DLD1 (cell line): Measurements from ENCODE around the gene CDK9.

Experiments used
- in situ Hi-C: cut with HindIII; loops from 2 replicates; pipeline ENCODE4 v1.10.0; 2017; ENCODE audit warnings: low sequenced_read_pairs

Gene CDK9

DNA sequence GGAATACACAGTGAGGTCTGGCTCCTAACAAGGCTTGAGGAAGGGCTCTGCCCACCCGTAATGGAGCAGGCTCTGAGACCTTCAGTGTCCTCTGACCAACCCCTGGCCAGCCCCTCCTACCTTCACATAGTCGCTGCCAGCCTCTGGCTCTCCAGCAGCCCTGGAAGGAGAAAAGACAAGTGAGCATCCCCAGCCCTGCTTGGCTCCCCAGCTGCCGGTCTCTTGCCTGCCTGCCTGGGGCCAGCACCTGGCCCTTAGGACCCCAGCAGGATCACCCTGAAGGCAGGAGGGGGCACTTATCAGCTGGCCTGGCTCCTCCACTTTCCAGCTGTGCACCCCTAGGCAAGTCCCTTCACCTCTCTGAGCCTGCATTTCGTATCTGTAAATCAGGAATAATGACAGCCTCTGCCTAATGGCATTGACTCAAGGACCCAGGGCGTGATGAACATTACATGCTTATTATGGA, 24.3 kb upstream of the CDK9 start:
- in situ Hi-C loops = loop anchor here (10.0 kb wide), 1 partner anchor 103 kb away; no protein-coding TSS in a partner anchor

DNA sequence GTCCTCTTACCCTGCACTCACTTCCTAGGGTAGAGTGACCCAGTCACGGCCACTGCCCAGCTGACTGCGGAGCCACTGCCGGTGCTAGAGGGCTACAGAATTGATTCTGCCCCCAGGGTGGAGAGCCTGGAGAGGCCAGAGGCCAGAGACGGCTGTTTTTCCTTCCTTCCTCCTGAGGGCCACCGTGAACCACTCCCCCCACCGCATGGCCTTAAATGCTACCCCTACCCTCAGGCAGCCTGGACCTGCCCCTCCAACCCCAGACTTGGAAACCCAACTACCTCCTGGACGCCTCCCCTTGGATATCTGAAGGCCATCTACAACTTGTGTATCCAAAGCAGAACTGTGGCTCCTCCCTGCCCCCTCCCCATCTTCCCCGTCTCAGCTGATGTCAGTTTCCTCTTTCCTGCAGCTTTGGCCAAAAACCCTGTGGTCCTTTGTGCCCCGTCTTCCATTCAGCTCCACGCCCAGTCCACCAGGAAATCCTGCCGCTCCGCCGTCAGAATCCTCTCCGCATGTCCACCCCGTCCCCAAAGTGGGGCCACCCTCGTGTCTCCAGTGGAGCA, 23.6 kb upstream of the CDK9 start:
- in situ Hi-C loops = loop anchor here (10.0 kb wide), 1 partner anchor 103 kb away; no protein-coding TSS in a partner anchor

DNA sequence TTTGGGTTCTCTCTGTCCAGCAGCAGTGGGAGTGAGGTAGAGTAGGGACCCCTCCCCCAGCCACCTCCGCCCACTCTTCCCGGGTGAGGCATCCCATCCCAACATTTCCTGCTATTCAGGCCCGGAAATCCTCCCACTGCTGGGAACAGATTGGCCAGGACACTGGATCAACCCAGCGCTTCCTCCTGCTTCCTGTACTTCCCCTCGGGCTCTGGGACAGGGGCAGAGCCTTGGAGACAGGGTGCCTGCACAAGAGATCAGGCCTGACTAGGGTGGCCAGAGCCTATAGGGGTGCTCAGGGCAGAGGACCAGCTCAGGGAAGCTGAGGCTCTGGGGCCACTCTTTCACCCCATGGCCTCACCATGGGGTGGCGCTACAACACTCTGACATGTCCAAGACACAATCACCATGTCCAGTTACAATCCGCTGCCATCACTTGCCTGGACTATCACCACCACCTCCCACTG, 21.9 kb upstream of the CDK9 start:
- in situ Hi-C loops = loop anchor here (10.0 kb wide), 1 partner anchor 101 kb away; no protein-coding TSS in a partner anchor

DNA sequence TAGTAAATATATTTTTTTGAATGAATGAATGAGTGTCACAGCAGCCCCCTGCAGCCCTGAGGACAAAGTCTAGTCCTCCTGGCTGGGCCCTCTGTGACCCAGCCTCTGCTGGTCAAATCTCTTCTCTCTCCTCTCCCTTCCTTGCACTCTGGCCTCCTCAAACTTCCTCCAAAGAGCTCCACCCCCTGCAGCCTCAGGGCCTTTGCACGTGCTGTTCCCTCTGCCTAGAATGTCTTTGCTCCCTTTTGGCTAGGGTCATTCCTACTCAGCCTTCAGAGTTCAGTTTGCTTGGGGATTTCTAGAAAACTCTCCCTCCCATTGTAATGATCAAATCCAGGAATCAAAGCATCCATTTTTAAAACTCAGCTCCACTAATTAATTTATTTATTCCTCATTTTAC, 20.4 kb upstream of the CDK9 start:
- in situ Hi-C loops = loop anchor here (10.0 kb wide), 1 partner anchor 99 kb away; no protein-coding TSS in a partner anchor

DNA sequence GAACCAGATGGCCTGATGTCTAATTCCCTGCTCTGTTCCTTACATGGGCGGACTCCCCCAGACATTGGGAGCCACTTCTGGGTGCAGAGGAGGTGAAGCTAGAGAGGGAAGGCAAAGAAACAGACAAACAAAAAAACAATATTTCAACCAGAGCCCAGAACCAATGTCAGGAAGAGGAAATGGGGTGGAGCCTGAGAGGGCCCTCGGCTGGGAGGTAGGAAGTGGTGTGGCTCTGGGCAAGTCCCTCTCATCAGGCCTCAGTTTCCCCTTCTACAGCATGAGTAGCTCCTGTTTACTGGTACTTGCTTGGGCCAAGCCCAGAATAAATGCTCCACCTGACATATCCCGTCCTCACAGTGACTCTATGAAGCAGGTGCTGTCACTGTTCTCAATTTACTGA, 18.4 kb upstream of the CDK9 start:
- in situ Hi-C loops = loop anchor here (10.0 kb wide), 1 partner anchor 97 kb away; no protein-coding TSS in a partner anchor

DNA sequence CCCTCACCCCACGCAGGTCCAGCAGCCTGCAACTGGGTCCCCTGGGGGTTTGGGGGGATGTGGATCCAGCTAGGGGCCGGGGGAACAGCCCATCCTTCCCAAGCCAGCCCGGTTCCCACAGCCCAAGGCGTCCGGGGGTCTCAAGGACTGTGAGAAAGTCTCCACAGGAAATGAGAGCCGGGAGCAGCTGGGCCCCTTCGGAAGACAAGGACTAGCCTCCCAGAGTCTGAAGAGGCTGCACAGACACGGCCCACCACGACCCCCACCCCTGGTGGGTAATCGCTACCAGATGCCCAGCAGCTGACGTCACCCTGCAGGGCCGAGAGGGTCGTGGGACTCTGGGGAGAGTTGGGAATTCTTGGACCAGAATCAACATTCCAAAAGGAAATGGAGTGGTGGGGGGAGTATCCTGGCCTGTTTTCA, 17.9 kb upstream of the CDK9 start:
- in situ Hi-C loops = loop anchor here (10.0 kb wide), 1 partner anchor 97 kb away; no protein-coding TSS in a partner anchor

DNA sequence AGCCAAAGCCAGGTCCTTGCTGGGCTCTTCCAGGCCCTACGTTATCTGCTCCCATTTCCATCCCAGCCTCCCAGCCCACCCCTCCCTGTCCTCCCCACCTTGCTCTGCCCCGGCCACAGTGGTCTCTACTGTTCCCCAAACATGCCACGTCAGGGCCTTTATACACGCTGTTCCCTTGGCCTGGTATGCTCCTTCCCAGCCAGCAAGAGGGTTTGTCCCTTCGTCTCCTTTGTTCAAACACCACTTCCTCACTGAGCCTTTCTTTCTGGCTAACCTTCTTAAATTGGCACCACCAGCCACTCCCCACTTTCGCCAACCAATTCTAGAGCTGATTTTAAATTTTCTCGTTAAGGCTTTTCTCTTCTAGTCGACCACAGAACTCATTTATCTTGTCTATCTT, 17.1 kb upstream of the CDK9 start:
- in situ Hi-C loops = loop anchor here (10.0 kb wide), 1 partner anchor 96 kb away; no protein-coding TSS in a partner anchor

DNA sequence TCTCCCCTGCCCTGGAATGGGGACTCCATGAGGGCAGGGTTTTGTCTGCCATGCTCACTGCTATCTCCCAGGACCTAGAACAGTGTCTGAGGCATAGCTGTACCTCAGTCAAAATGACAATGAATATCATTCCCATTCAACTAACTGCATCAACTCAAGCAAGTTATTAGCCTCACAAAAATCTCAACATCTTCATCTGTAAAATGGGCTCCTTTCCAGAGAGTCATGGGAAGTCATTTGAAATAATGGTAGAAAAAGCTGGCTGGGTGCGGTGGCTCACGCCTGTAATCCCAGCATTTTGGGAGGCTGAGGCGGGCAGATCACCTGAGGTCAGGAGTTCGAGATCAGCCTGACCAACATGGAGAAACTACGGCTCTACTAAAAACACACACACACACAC, 16.7 kb upstream of the CDK9 start:
- in situ Hi-C loops = loop anchor here (10.0 kb wide), 1 partner anchor 96 kb away; no protein-coding TSS in a partner anchor

DNA sequence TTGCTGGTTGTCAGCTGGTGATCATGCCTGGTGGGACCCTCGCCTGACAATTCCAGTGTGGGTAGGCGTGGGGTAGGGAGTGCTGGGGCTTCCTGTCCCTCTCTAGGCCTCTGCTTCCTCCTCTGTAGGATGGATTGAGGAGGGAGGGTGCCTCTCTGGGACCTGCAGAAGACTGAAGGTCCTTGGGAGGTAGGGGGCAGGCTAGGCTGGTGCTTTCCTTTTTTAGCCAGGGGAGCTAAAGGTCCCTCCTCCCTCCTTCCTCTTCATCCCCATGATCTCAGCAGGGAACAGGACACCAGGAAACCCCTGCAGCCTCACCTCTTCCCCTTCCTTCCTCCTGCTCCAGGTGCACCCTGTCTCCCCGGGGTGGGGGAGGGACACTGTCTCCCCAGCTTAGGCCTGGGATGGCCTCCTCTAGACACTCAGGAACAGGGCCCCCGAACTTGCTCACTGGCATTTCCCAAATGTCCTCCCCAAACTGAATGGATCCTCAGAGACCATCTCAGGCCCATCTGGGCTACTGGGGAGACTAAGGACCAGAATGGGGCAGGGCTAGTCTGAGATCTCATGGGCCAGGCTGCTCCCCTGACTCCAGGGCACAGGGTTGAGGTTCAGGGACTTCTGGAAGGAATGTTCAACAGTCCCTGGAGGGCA, 15.8 kb upstream of the CDK9 start:
- in situ Hi-C loops = loop anchor here (10.0 kb wide), 1 partner anchor 95 kb away; no protein-coding TSS in a partner anchor

DNA sequence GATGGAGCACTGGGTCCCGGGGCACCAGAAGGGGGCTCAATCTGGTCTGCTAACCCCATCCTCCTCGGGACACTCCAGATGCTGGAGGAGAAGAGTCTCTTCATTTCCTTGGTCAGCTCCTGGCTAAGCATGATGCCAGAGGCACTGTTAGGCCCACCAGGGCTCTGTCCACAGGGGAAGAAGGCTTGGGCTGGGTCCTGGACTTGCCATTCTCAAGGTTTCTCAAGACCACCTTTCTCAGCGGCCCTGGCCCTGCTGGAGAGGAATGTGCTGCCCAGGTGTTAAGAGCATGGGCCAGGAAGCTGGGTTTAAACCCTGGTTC, 15.3 kb upstream of the CDK9 start:
- in situ Hi-C loops = no loop called here

DNA sequence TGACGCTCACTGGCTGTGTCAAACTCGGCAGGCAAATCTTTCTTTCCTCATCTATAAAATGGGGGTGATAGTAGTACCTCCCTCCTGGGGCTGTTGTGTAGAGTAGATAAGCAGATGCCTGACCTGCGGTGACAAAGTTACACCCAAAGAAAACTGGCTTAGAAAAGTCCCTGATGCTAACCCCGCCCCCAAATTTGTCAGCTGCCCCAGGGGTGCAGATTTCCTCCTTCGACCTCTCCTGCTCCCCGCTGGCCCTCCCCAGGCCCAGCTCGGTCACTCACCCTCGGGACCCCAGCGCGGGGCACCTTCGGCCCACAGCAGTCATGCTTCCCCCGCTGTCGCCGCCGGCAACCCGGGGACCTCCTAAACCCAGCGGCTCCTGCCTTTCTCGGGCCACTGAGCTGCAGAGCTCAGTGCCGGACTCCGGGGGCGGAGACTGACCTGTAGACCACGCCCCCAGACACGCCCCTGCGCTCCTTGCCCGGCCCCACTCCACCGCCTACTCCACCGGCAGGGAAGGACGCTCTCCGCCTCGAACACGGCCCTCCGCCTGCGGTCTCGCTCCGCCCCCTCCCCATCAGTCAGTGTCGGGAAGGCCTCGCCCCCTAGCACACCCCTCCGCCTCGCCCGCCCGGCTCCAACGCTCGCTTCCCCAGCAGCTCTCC, 14.8 kb upstream of the CDK9 start:
- in situ Hi-C loops = no loop called here

DNA sequence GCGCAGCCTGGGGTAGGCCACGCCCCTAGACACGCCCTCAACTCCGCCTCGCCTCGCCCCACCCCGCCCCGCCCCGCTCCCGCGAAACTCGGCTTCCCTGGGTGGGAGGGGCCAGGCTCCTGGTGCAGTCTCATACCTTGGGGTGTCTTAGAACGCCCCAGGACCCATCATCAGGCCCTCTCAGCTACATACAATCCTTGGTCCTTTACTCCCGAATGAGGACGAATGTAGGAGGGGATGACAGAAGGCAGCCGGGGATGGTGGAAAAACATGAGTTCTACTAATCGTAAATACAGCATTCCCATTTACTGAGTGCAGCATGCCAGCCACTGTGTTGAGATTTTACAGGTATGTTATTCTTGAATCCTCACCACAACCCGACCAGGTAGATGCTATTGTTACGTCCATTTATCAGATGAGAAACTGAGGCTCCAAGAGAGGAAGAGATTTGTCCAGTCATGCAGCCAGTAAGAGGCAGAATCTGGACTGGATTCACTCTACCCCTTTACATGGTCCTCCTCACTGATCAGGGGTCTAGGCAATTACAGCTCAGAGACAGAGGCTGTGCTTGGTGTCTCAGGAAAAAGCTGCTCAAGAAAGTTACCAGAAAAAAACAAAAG, 14.2 kb upstream of the CDK9 start:
- in situ Hi-C loops = no loop called here

DNA sequence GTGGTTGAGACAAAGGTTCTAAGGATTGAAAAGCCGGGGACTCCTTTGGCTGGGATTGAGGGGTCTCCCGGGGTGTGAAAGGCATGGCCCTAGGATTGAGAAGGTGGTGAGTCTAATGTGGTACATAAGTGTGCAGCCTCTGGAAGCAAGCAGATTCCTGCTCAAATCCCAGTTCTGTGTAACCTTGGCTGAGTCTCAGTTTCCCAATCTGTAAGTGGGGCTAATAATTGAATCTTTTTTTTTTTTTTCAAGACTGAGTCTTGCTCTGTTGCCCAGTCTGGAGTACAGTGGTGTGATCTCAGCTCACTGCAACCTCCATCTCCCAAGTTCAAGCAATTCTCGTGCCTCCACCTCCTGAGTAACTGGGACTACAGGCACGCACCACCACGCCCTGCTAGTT, 13.2 kb upstream of the CDK9 start:
- in situ Hi-C loops = no loop called here

DNA sequence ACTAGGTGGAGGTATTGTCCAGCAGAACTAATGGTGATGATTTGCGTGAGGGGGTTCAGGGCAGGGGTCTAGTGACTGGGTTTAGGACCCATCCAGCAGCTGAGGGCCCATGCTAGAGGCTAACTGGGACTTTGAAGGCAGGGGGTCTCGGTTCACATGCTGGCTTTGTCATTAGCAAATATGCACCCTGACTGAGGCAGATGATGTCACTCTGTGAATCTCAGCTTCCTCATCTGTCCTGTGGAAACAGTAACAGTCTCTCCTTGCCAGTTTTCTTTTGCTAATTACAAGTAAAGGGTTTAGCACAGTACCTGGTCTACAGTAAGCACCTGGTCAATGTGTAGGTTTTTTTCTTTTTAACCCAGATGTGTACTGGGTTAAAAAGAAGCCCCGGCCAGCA, 12.6 kb upstream of the CDK9 start:
- in situ Hi-C loops = no loop called here

DNA sequence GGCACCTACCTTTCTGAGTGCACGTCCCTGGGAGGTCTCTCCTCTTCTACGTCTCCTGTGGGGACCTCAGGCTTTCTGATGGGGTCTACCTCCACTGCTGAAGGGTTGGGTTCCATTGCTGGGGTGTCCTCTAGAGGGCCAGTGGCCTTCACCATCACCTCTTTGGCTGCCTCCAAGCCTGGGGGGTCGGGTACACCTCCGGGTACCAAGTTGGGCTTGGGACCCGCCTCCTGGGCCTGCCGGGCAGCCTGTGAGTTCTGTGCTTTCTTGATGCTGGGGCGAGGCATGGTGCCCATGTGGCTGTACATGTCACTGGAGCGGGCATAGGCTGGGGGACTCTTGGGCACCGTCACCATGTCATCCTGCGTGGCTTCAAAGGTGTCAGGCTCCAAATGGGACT, 11.9 kb upstream of the CDK9 start:
- in situ Hi-C loops = no loop called here

DNA sequence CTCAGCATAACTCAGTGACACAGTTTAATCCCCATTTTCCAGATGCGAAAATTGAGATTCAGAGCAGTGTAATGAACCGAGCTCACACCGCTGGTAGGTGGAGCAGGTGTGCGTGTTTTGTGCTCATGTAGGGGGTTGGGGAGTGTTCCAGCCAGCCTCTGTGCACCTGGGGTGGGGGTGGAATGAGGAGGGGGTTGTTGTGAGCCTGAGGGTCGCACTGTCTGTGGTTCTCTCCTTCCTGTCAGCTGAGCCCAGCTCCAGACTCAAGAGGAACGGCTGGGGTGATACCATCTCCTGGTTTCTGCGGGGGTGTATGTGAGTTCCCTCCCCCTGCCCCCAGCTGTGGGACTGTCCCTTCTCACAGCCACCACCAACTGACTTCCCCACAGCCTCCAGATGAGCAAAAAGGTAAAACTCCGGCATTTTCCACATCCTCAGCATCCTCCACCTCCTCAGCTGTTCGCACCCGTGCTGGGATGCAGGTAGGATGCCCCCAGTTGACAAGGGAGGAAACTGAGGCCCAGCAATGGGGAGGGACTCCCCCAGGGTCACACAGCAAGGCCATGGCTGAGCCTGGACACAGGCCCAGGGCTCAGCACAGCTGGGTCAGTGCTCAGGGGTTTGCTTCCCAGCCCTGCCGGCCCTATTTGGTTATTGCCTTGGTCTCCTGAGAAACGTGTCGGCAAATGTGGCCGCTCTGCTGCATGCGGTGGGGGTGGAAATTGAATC, 9.5 kb upstream of the CDK9 start:
- in situ Hi-C loops = no loop called here

DNA sequence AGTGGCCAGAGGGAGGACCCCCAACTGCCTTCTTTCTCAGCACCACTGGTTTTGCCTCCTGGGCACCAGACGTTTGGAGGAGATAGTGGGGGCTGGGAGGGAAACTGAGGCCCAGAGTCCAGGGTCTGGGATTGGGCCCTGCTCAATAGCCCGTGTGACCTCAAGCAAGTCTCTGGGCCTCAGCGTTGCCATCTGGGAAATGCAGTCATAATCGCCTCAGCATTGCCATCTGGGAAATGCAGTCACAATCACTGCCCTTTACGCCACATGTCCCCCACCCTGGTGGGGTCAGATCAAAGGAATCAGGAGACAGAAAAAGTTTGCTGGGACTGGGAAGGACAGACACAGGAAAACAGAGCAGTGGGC, 8.9 kb upstream of the CDK9 start:
- in situ Hi-C loops = no loop called here

DNA sequence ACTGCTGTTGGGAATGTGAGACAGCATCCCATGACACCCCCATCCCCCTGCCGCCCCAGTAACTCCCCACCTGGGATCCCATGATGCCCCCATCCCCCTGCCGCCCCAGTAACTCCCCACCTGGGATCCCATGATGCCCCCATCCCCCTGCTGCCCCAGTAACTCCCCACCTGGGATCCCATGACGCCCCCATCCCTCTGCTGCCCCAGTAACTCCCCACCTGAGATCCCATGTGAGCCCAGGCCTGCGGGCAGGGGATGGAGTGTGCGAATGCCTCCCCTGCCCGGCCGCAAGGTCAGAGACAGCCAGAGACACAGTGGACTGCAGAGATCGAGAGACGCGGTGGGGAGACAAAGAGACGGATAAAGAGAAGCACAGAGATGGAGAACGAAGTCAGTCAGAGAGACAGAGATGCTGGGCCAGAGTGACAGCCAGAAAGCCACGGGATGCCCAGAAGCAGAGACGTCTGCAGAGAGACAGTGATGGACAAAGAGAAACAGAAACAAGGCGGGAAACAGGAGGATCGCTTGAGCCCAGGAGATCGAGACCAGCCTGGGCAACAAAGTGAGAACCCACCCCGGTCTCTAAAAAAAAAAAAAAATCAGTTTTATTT, 8.4 kb upstream of the CDK9 start:
- in situ Hi-C loops = no loop called here

DNA sequence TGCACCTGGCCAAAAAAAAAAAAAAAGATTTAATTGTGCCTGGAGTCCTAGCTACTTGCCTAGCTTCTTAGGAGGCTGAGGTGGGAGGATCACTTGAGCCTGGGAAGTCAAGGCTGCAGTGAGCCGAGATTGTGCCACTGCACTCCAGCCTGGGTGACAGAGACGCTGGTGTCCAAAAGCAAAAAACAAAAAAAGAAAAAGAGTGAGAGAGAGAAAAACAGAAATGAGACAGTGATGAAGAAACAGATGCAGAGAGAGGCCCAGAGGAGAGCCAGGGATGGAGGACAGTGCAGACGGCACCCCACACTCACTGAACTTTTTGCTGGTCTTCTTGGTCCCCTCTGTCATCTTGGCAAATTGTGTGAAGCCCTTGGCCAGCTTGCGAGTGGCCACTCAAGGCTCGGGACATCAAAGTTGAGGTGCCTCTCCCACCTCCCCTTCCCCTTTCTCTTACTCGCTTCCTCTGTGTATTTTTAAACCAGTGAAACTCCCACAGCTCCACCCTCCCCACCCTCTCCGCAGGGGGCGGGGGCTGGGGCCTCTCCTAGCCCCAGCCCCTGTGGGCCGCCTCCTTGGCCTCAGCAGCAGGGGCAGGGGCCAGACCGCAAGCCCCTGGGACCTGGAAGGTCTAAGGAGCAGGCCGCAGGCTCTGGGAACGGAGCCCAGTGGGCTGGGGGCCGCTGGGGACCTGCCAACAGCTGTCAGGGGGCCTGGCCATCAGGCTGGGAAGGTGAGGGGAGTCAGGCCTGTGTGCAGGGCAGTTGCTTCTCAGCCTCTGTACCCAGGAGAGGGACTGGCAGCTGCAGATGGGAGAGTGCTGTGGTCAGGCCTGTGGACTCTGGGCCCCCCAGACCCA, 7.3 kb upstream of the CDK9 start, which contains the start of gene SH2D3C:
TSS of gene SH2D3C (minus strand) at position 387 of the 856 bp plus-strand sequence. CDS start at position 348, 39 bp downstream.
- in situ Hi-C loops = no loop called here
